PC-9 (cell line): ENCODE results near the gene TRAPPC6A. TPM values are rescaled to one million over a fixed set of nuclear protein-coding genes. Genes with fewer than 3 reads are reported as not detected.

Experiments
- BruUV-seq: library from RNA; stranded (reverse); fragments of 400-500 nt; replicated peaks from 2 replicates; lab custom pipeline; 2021; lab: Mats Ljungman, UMichigan
- CTCF ChIA-PET: fragments of 300-600 bp; sonication (Branson Sonifier 250); formaldehyde crosslinking; loops from one replicate; lab custom pipeline; 2022; ENCODE audit warnings: antibody characterized with exemption; lab: Charles Lee
- POLR2A ChIA-PET: fragments of 300-600 bp; sonication (Branson Sonifier 250); formaldehyde crosslinking; loops from one replicate; lab custom pipeline; 2022; ENCODE audit warnings: antibody characterized with exemption; ENCODE audit not compliant: unreplicated experiment; lab: Charles Lee
- DNase-seq, 2 experiments: peaks; one replicate each; pipeline versions ENCODE4 v3.0.0 to v3.0.0-alpha.2; 2015 to 2022; ENCODE audit warnings: mixed read lengths in 1 of 2
- H2AFZ ChIP-seq: fragments of 200-600 bp; sonication (generic); 2 replicates; pipeline ENCODE4 v1.8.1; 2017; ENCODE audit warnings: antibody characterized with exemption
- H3F3A ChIP-seq: fragments of 200-600 bp; sonication (generic); 2 replicates; pipeline ENCODE4 v1.8.1; 2017; ENCODE audit warnings: antibody characterized with exemption, mild to moderate bottlenecking, low read depth; ENCODE audit not compliant: insufficient read depth
- H3K27ac ChIP-seq: fragments of 200-600 bp; sonication (generic); 2 replicates; pipeline ENCODE4 v1.6.1; 2016; ENCODE audit warnings: mixed run types
- H3K27me3 ChIP-seq: fragments of 200-600 bp; sonication (generic); 2 replicates; pipeline ENCODE4 v1.6.1; 2016; ENCODE audit warnings: low read depth, mixed run types; ENCODE audit not compliant: insufficient read depth
- H3K36me3 ChIP-seq: fragments of 200-600 bp; sonication (generic); 2 replicates; pipeline ENCODE4 v1.6.1; 2016; ENCODE audit warnings: low read depth, mixed run types
- H3K4me1 ChIP-seq: fragments of 200-600 bp; sonication (generic); replicated peaks from 2 replicates; pipeline ENCODE4 v1.6.1; 2016; ENCODE audit warnings: mixed run types; ENCODE audit not compliant: insufficient read depth
- H3K4me2 ChIP-seq: fragments of 200-600 bp; sonication (generic); 2 replicates; pipeline ENCODE4 v1.6.1; 2017; ENCODE audit warnings: mixed run types
- H3K4me3 ChIP-seq: fragments of 200-600 bp; sonication (generic); 2 replicates; pipeline ENCODE4 v1.6.1; 2016; ENCODE audit warnings: mixed run types
- H3K79me2 ChIP-seq: fragments of 200-600 bp; sonication (generic); 2 replicates; pipeline ENCODE4 v1.6.1; 2017; ENCODE audit warnings: low read depth, mixed run types
- H3K9me2 ChIP-seq: fragments of 200-600 bp; sonication (generic); 2 replicates; pipeline ENCODE4 v1.8.1; 2017; ENCODE audit warnings: mild to moderate bottlenecking; ENCODE audit not compliant: insufficient read depth
- H3K9me3 ChIP-seq: fragments of 200-600 bp; sonication (generic); 2 replicates; pipeline ENCODE4 v1.8.1; 2016; ENCODE audit warnings: low read depth; ENCODE audit not compliant: insufficient read depth
- H4K20me1 ChIP-seq: fragments of 200-600 bp; sonication (generic); 2 replicates; pipeline ENCODE4 v1.8.1; 2017; ENCODE audit not compliant: insufficient read depth
- EZH2 ChIP-seq: fragments of 200-600 bp; sonication (generic); IDR thresholded peaks from 2 replicates; pipeline ENCODE4 v1.8.0; 2017; ENCODE audit warnings: antibody characterized with exemption, low read depth
- intact Hi-C: fragments of 100-400 bp; cut with micrococcal nuclease; formaldehyde crosslinking; loops from one replicate; pipeline ENCODE4 v1.10.0; 2022; ENCODE audit not compliant: unreplicated experiment
- total RNA-seq: library from RNA; stranded (reverse); gene quantifications from 2 replicates; pipeline ENCODE4 v1.2.3, GENCODE V29; 2021
- TF ChIP-seq, protein P1 (sequence below): fragments of 200-600 bp; sonication (generic); conservative IDR thresholded peaks from 2 replicates; pipeline ENCODE4 v1.6.1; 2017; ENCODE audit warnings: mixed run types, antibody characterized with exemption, mild to moderate bottlenecking, moderate library complexity

Gene TRAPPC6A
- total RNA-seq, 1 experiment from 2014 or later = 61.6 TPM

GRCh38 chr19:45160870-45161737 lies 16.9 kb downstream of the TRAPPC6A start, which contains the start of gene NKPD1:
NKPD1 (minus strand) TSS chr19:45160982; CDS start chr19:45160150, 832 bp downstream.
- POLR2A ChIA-PET = no interaction called here
- BruUV-seq = no TSS peak
- no peaks in the 10 kb centered on the region for H3K9me2 ChIP-seq
- CTCF ChIA-PET = no interaction called here
- H3K4me2 ChIP-seq = peak within 1 kb of the TSS; percentile 63
- no peak within 1 kb of the TSS for H2AFZ ChIP-seq
- H4K20me1 ChIP-seq = 0 out of 2 replicates have a peak, but pooled peaks cover 8% of the 10 kb centered on the region
- peaks cover 15% of the 10 kb centered on the region for H3F3A ChIP-seq
- no peak within 1 kb of the TSS for H3K27ac ChIP-seq
- TF ChIP-seq, protein P1, sequence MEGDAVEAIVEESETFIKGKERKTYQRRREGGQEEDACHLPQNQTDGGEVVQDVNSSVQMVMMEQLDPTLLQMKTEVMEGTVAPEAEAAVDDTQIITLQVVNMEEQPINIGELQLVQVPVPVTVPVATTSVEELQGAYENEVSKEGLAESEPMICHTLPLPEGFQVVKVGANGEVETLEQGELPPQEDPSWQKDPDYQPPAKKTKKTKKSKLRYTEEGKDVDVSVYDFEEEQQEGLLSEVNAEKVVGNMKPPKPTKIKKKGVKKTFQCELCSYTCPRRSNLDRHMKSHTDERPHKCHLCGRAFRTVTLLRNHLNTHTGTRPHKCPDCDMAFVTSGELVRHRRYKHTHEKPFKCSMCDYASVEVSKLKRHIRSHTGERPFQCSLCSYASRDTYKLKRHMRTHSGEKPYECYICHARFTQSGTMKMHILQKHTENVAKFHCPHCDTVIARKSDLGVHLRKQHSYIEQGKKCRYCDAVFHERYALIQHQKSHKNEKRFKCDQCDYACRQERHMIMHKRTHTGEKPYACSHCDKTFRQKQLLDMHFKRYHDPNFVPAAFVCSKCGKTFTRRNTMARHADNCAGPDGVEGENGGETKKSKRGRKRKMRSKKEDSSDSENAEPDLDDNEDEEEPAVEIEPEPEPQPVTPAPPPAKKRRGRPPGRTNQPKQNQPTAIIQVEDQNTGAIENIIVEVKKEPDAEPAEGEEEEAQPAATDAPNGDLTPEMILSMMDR = no peak
- no peak for TF ChIP-seq EZH2
- intact Hi-C loops = no loop called here
- peaks cover 32% of the 10 kb centered on the region for H3K4me1 ChIP-seq
- no peaks in the 10 kb centered on the region for H3K9me3 ChIP-seq
- no peak within 1 kb of the TSS for H3K4me3 ChIP-seq
- H3K27me3 ChIP-seq = no peaks in the 10 kb centered on the region
- H3K79me2 ChIP-seq = no peaks in the 10 kb centered on the region
- no peaks in the 10 kb centered on the region for H3K36me3 ChIP-seq
- peak; percentile 66 to 84 for DNase-seq

DNA sequence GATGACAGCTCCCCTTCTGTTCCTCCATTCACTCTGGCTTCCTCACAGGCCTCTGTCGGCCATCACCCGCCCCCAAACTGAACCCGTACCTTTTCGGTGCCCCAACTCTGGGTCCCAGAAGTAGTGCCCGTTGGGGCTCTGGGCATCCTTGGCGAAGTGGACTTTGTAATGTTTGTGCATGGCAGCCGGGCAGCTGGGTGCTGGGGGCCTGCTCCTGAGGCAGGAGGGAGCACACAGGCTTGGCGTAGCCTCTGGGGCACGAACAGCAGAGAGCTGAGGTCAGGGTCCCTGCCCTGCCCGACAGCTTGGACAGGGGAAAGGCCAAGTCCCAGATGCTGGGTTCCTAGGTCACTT lies 18.1 kb downstream of the TRAPPC6A start:
- CTCF ChIA-PET = no interaction called here
- intact Hi-C loops = no loop called here
- POLR2A ChIA-PET = no interaction called here
- Histone ChIP-seq H3K9me2 (no peaks in the 10 kb centered on the region), H2AFZ (no peak overlapping the region), H3K4me1 (peaks cover 34% of the 10 kb centered on the region), H3K4me2 (no peak overlapping the region), H3K36me3 (no peaks in the 10 kb centered on the region), H4K20me1 (0 out of 2 replicates have a peak, but pooled peaks cover 2% of the 10 kb centered on the region), H3K27me3 (no peaks in the 10 kb centered on the region), H3K27ac (no peak overlapping the region), H3K9me3 (no peaks in the 10 kb centered on the region), H3K4me3 (no peak overlapping the region), H3F3A (peaks cover 18% of the 10 kb centered on the region), H3K79me2 (no peaks in the 10 kb centered on the region)
- BruUV-seq = no TSS peak
- no peak for DNase-seq
- TF ChIP-seq EZH2 = no peak
- TF ChIP-seq, protein P1 = no peak

- no peaks in the 10 kb centered on the region for H3K27me3 ChIP-seq
- no peak overlapping the region for H2AFZ ChIP-seq
- no peak overlapping the region for H3K4me2 ChIP-seq
- ChIA-PET POLR2A (no interaction called here), CTCF (no interaction called here)
- H3K4me3 ChIP-seq = no peak overlapping the region
- no peaks in the 10 kb centered on the region for H3K9me2 ChIP-seq
- H3K36me3 ChIP-seq = no peaks in the 10 kb centered on the region
- H3K4me1 ChIP-seq = peaks cover 36% of the 10 kb centered on the region
- H3K9me3 ChIP-seq = no peaks in the 10 kb centered on the region
- no peaks in the 10 kb centered on the region for H3K79me2 ChIP-seq
- no peaks in the 10 kb centered on the region for H4K20me1 ChIP-seq
- no peak overlapping the region for H3K27ac ChIP-seq
- intact Hi-C loops = no loop called here
- peaks cover 21% of the 10 kb centered on the region for H3F3A ChIP-seq
- no peak for DNase-seq
- no peak for TF ChIP-seq EZH2
- TF ChIP-seq, protein P1 = no peak
- BruUV-seq = no TSS peak
Measured at GRCh38 chr19:45159210-45159970, 18.6 kb downstream of the TRAPPC6A start.
